ENCODE measurements around the gene RIMBP2.
"Not testable (repeated sequence)": the region's sequence is repeated elsewhere in the genome, so short reads cannot be mapped to it uniquely, and the experiment has no call there.

Gene RIMBP2

GRCh38 chr12:130703733-130704375 lies 12.2 kb downstream of the RIMBP2 start:
- DNase-seq, result no peak

- DNase-seq, result no peak
These were observed 12.9 kb downstream of the RIMBP2 start for GRCh38 chr12:130702966-130703732.

DNA sequence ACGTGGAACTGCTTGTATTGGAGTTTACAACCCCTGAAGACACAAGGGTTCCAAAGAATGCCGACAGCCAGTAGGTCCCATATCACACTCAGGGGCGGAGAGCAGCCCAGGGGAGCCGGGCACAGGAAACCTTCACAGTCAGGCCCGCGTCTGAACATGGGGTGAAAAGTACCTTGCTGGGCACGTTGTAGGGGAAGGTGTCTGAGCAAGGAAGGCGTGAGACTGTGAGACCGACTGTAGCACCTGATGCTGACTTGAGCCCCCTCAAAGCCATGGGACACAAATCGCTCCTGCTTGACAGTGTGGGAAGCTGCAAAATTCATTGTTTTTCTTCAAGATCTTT lies 14.7 kb downstream of the RIMBP2 start:
- DNase-seq, result no peak

DNA sequence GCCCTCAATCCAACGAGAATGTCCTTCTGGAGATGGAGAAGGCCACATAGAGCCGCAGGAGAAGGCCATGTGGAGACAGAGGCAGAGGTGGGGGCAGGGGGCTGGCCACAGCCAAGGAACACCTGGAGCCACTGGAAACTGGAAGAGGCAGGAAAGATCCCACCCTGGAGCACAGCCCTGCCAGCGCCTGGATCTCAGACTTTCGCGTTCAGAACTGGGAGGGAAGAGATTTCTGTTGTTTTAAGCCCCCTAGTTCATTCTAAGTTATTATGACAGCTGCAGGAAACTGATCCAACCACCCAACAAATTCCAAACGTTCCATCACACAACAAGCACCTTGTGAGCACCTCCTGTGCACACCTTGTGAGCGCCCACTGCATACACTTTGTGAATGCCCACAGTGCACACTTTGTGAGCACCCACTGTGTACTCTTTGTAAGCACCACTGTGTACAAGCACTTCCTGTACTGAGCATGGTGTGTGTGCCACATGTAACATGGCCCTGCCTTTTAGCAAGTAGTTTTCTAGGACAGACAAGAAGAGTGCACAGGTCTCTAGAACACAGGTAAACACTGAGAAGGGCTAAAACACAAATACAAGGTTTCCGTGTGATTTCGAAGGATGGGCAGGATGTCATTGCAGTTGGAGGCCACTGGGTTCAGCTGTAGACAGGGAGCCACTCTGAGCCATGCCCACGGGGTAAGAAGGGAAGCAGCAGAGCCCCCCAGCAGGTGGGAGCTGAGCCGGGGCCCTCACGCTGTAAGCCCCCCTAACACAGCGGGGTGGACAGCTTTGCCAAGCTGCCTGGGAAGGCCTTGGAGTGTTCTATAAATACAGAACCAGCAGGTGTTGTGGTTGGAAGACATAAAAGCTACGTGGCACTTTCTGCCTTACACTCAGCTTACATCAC lies 15.4 kb downstream of the RIMBP2 start:
- DNase-seq, result no peak

DNA sequence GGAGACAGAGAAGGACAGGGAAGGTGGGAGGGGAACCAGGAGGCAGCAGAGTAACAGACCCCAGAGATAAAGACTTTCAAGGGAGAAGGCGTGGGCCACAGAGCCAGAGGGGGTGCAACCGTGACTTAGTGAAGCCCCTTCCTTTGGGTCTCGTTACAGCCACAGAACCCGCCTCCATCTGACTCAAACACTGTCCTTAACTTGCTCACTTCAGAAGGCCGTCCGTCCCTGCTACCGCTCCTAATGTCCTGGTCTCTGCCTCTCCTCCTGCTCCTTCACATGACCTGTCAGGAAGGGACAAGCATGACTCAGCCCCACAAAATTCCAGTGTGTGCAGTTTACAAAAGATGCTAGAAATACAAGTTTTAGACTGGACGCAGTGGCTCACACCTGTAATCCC lies 18.0 kb downstream of the RIMBP2 start:
- no peak for DNase-seq

- no peak for DNase-seq
These were observed 19.6 kb downstream of the RIMBP2 start for GRCh38 chr12:130696379-130697100.

- no peak for DNase-seq
These were observed 21.0 kb downstream of the RIMBP2 start for GRCh38 chr12:130695061-130695460.

GRCh38 chr12:130689408-130690405 lies 26.4 kb downstream of the RIMBP2 start:
- DNase-seq, result no peak

DNA sequence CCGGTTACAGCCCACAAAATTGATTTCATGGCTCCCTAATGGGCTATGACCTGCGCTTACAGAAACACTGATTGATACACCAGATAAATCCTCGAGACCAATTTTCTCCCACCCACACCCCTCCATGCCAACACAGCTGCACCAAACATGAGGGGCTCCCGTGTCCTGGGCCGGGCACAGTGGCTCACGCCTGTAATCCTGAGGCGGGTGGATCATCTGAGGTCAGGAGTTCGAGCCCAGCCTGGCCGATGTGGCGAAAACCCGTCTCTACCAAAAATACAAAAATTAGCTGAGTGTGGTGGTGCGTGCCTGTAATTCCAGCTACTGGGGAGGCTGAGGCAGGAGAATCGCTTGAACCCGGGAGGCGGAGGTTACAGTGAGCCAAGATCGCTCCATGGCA lies 27.1 kb downstream of the RIMBP2 start:
- not testable (repeated sequence) for DNase-seq

DNA sequence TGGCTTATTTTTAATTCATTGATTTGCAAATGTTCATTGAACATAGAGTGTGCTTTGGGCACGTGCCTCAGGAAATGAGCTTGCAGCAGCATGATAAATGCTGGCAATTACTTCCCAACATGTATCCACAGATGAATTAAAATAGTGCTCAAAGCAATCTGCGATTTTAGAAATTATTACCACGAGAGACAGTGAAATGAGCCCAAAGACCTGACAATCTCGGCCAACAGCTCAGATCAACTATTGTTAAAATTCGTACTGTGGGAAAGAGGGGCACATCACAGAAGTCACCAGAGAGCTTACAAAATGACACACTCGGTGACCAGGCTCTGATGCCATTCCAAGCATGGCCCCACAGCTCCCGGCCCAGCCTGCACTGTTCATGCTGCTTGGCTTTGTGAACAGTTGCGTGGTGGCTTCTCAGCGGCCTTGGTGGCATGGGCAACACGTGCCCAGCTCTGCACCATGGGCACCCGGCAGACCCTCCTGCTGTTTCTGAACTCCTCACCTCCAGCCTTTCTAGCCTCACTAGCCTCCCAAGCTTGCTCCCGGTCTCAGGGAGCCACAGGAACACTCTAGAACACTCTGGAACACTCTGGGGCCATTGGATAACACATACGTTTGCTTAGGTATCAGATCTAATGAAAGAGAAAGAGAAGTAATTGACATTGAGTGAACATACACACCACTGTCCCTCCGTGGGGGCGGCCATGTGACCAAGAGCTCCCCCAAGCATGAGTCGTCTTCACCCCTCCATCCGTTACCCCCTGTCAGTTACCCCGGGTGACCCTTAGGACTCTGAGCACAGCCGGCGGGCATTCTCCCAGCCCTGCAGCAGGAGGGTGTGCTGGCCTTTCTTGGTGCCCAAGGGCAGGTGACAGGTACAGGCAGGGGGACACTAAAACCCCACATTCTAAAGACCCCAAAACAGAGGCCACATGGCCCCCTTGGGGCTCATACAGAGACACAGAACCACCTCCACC lies 28.0 kb downstream of the RIMBP2 start:
- no peak for DNase-seq

DNA sequence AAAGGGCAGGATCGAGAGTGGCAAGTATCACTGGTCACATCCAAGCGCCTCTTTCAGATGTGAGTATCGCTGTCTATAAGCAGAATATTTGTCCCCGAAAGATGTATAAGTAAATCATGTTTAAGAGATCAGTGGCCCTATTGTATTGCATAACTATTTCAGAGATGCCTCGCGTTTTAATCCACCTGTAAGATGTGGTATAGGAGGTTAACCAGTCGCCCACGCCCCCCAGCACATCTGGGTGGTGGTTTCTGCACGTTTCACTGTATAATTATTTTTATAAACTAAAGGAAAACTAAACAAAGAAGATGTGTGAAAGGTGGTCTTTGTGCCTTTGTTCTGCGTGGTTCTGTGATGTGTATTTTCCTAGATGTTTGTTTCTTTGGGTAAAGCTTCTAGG lies 28.9 kb downstream of the RIMBP2 start:
- DNase-seq, result no peak

- DNase-seq, result no peak
These were observed 29.5 kb downstream of the RIMBP2 start for GRCh38 chr12:130686511-130686991.

DNA sequence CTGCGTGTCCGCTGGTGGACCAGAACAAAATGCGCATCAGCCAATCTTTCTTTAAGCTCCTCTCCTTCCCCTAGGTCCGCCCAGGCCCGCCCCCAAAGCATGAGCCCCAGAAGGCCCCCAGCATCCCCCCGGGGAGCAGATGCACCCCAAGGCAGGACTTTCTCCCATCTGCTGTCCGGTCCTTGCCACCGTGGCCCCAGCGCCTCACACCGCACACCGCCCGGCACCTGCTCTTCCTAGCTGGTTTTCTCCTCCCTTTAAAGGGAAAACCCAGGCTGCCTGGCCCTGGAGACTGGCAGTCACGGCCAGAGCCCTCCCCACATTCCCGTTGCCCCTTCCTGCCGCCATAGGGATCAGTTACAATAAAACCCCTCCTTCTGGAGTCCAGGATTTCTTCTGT lies 30.2 kb downstream of the RIMBP2 start:
- DNase-seq, result no peak

- no peak for DNase-seq
These were observed 30.8 kb downstream of the RIMBP2 start for GRCh38 chr12:130685250-130685787.

- no peak for DNase-seq
These were observed 32.3 kb downstream of the RIMBP2 start for GRCh38 chr12:130683811-130684210.

- DNase-seq, result no peak
These were observed 33.0 kb downstream of the RIMBP2 start for GRCh38 chr12:130683080-130683479.

DNA sequence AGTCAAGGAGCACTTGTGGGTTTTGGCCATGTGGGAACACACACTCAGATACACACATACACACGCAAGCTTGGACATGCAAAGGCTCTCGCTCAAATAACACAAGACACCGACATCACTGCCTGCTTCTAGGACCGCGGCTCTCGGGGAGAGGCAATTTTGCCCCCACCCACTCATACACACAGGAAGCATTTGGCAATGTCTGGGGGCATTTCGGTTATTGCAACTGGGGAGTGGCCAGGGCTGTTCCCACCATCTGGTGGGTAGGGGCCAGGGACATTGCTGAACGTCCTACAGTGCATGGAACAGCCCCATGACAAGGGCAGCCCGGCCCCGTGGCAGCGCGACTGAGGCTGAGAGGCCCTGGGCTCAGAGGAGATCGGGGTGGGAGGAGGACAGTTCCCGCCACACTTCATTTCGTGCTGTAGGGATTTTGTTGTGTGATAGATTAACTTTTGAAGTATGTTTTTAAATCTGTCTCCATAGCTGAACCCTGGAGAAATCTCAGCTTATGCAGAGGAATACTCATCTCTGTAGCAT lies 35.6 kb downstream of the RIMBP2 start:
- DNase-seq, result peak; percentile 32 to 55 (median 55)

DNA sequence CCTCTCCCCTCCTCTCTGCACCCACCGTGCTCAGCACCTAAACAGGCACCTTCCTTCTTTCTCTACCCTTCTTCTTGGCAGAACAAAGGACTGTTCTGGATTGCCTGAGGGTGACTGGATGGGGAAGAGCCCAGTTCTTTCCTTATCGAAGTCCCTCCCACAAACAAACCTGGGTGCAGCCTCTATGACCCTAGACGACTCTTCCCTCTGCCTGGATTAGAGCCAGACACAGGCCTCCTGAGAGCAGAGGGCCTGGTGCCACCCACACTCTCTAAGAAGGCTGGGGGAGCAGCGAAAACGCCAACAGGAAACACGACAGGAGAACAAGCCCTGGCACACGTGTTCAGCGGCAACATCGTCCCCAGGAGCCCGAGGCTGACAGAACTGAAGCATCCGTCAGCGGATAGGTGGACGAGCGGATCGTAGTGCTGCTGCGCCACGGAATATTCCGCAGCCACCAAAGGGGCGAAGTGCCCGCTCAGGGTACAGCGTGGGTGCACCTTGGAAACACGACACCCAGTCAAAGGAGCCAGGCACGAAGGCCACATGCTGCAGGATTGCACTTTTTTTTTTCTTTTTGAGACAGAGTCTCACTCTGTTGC lies 38.0 kb downstream of the RIMBP2 start:
- no peak for DNase-seq

GRCh38 chr12:130675791-130676190 lies 40.3 kb downstream of the RIMBP2 start:
- DNase-seq, result no peak
